HG03135 (cell line): ENCODE results near the gene THAP6.

Experiments
- ATAC-seq: cut with Tn5 transposase; IDR thresholded peaks from one replicate; pipeline ENCODE4 v1.9.1; 2021; ENCODE audit warnings: mild to moderate bottlenecking, moderate library complexity; ENCODE audit not compliant: unreplicated experiment

THAP6 gene

GRCh38 chr4:75567725-75568124, 53.5 kb downstream of the THAP6 start:
- ATAC-seq = no peak
